ENCODE measurements around the gene FRY.

The FRY gene

DNA sequence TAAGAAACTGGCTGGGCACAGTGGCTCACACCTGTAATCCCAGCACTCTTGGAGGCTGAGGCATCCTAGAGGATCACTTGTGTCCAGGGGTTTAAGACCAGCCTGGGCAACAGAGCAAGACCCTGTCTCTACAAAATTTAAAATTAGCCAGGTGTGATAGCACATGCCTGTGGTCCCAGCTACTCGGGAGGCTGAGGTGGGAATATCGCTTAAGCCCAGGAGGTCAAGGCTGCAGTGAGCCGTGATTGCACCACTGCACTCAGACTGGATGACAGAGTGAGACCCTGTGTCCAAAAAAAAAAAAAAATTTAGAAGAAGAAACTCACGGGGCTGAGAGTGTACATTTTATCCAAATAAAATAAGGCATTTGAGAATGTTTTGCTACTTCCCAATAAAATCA is 224.7 kb downstream of the FRY start:
- H3K4me3 ChIP-seq (ENCODE audit: low read length), result no peak overlapping the region
- TF ChIP-seq, protein P1, sequence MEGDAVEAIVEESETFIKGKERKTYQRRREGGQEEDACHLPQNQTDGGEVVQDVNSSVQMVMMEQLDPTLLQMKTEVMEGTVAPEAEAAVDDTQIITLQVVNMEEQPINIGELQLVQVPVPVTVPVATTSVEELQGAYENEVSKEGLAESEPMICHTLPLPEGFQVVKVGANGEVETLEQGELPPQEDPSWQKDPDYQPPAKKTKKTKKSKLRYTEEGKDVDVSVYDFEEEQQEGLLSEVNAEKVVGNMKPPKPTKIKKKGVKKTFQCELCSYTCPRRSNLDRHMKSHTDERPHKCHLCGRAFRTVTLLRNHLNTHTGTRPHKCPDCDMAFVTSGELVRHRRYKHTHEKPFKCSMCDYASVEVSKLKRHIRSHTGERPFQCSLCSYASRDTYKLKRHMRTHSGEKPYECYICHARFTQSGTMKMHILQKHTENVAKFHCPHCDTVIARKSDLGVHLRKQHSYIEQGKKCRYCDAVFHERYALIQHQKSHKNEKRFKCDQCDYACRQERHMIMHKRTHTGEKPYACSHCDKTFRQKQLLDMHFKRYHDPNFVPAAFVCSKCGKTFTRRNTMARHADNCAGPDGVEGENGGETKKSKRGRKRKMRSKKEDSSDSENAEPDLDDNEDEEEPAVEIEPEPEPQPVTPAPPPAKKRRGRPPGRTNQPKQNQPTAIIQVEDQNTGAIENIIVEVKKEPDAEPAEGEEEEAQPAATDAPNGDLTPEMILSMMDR (IDR thresholded peaks at IDR 0.05; ENCODE audit: insufficient read depth, low read depth, low read length, missing control alignments), result no peak
- DNase-seq (ENCODE audit: low read depth), result no peak

DNA sequence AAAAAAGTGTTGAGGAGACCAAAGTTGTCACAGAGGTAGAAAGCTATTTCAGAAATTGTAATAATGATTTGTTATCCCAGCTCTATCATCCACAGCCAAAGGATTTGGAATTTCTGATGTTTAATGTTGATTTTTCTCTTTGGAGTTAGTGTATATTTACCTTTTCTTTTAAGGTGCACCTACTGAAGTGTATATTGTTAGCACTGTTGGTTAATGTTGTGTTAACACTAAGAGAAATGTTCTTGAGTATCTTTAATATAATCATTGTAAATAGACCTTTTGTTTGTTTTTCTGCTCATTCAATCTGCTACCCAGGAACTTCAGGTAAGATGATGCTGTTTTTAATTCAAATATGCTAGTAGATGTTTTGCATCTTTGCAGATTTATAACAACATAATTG is 226.1 kb downstream of the FRY start:
- TF ChIP-seq, protein P1 (IDR thresholded peaks at IDR 0.05; ENCODE audit: insufficient read depth, low read depth, low read length, missing control alignments), result no peak

DNA sequence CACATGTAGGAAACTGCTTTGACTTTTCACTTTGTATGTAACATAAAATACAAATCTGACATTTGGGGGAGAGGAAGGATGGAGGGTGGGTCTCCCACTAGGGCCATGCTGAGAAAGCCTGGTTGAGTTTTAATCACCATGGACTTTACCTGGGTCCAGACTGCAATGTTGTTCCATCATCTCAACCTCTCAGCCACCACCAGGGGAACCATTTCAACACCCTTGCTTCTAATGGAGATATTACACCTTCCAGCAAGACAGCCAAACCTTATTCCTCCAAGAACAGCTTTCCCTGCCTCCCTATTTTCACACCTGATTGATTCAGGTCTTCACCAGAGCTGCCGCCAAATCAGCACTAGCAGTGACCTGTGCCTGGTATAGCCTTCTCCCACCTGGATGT is 227.5 kb downstream of the FRY start:
- TF ChIP-seq, protein P1 (IDR thresholded peaks at IDR 0.05; ENCODE audit: insufficient read depth, low read depth, low read length, missing control alignments), result peak; percentile 38
- no peak overlapping the region for H3K4me3 ChIP-seq (ENCODE audit: low read length)
- DNase-seq (ENCODE audit: low read depth), result no peak

More for the DNA sequence above, 226.1 kb downstream of the FRY start:
- H3K4me3 ChIP-seq (ENCODE audit: low read length), result no peak overlapping the region
- DNase-seq (ENCODE audit: low read depth), result no peak

DNA sequence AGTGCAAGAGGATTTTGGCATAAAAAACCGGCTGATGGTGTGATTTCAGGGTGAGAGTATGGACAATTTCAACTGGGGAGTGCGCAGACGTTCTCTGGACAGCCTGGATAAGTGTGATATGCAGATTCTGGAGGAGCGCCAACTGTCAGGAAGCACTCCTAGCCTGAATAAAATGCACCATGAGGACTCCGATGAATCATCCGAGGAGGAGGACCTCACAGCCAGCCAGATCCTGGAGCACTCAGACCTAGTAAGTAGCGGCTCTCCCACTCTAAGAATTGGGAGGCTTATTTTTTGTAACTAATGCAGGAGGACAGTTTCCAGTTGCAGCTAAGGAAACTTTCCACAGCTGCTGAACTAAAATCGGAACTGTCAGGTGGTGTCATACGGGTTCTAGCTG is 230.0 kb downstream of the FRY start:
- H3K4me3 ChIP-seq (ENCODE audit: low read length), result no peak overlapping the region
- TF ChIP-seq, protein P1 (IDR thresholded peaks at IDR 0.05; ENCODE audit: insufficient read depth, low read depth, low read length, missing control alignments), result no peak
- peak; percentile 75 for DNase-seq (ENCODE audit: low read depth)

DNA sequence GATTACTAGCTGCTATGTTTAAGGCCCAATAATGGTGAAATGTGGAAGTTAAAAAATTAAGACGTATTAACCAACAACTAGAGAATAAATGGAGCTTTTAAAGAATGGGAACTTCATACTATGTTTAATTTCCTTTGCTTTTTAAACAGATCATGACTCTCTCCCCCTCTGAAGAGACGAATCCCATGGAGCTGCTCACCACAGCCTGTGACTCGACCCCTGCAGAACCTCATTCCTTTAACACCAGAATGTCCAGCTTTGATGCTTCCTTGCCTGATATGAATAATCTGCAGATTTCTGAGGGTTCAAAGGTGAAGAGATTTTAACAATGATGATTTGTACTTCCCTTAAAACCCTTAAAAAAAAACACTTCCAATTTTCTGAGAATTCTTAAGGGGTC is 230.6 kb downstream of the FRY start:
- H3K4me3 ChIP-seq (ENCODE audit: low read length), result no peak overlapping the region
- no peak for DNase-seq (ENCODE audit: low read depth)

DNA sequence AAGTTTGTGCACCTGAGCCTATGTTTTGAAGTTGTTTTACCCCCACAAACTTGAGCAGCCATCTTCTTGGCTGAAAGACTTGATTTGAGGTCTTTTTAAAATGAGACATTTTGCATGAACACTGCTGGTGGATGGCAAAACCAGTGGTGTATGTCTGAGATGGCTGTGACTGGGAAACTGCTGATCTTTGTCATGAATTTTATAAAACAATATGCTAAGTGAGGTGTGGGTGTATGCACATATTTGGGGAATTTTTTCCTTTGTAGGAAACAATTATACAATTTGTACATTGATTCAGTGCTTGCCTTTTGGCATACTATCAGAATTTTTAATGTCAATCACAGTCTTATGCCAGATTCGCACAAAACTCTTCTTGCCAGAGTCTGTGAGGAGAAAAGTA is 231.0 kb downstream of the FRY start:
- TF ChIP-seq, protein P1 (IDR thresholded peaks at IDR 0.05; ENCODE audit: insufficient read depth, low read depth, low read length, missing control alignments), result no peak
- no peak overlapping the region for H3K4me3 ChIP-seq (ENCODE audit: low read length)
- DNase-seq (ENCODE audit: low read depth), result no peak

More for the DNA sequence above, 230.6 kb downstream of the FRY start:
- TF ChIP-seq, protein P1 (IDR thresholded peaks at IDR 0.05; ENCODE audit: insufficient read depth, low read depth, low read length, missing control alignments), result no peak

DNA sequence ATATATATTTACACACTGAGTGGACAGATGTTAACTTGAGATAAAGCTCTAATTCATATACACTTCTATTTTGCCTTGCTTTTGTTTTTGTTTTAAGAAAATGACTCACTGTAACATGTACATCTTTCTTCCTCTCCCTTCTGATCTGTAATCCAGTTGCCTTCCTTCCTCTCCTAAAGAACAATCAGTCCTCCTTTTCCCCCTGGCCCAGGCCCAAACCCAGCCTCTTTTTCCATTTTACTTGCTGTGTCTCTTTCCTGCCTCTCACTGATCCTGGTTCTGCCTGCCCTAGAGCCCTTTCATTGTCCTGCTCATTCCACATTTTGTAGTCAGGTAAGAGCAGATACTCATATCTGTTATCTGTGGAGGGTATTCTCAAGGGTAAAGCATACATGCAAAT is 232.8 kb downstream of the FRY start:
- peak; percentile 17 for DNase-seq (ENCODE audit: low read depth)
- TF ChIP-seq, protein P1 (IDR thresholded peaks at IDR 0.05; ENCODE audit: insufficient read depth, low read depth, low read length, missing control alignments), result no peak
- no peak overlapping the region for H3K4me3 ChIP-seq (ENCODE audit: low read length)

Data from epithelial cell of esophagus (primary cell).